ENCODE data around the gene PREP. TPM values are rescaled to one million over a fixed set of nuclear protein-coding genes. Genes with fewer than 3 reads are reported as not detected.

Gene PREP
- total RNA-seq, 4 donors from 2014 or later = 17.4 to 39.5 (median 24.0) TPM

GRCh38 chr6:105409734-105410133 is 6.9 kb upstream of the PREP start:
- TF ChIP-seq, protein P1, sequence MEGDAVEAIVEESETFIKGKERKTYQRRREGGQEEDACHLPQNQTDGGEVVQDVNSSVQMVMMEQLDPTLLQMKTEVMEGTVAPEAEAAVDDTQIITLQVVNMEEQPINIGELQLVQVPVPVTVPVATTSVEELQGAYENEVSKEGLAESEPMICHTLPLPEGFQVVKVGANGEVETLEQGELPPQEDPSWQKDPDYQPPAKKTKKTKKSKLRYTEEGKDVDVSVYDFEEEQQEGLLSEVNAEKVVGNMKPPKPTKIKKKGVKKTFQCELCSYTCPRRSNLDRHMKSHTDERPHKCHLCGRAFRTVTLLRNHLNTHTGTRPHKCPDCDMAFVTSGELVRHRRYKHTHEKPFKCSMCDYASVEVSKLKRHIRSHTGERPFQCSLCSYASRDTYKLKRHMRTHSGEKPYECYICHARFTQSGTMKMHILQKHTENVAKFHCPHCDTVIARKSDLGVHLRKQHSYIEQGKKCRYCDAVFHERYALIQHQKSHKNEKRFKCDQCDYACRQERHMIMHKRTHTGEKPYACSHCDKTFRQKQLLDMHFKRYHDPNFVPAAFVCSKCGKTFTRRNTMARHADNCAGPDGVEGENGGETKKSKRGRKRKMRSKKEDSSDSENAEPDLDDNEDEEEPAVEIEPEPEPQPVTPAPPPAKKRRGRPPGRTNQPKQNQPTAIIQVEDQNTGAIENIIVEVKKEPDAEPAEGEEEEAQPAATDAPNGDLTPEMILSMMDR (IDR thresholded peaks at IDR 0.05; ENCODE audit: low read depth) = no peak

DNA sequence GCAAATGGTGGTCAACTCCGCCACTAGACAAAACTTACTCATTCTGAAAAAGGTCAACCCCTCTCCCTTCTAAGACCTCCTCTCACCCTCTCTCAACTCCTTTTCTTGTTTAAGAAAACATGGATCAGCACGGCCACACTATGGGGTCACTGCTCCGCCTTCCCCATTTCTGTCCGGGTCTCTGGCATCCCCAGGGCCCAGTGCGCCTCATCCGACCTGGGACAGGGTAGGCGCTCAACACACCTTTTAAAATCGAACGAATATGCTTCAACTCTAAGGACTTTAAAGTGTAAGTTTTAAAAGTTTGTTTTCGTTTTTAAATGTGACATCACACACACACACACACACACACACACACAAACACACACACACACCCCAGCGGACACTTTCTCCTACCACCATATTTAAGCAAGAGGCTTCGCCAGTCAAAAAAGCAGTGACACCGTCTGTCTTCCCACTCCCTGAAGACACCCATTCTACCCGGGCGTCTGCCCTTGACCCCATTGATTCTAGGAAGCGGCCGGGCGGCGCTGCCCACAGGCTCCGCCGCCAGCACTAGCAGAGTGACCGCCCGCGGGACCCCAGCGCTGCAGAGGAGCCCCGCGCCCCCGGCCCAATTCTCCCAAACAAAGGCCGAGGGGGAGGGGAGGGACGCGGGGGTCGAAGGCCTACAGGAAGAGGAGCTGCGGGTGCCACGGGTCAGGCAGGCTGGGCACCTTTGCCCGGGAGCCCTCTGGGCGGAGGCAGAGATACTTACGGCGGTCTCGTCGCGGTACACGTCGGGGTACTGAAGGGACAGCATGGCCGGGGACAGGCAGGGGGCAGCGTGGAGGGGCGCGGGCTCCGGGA is 568 bp downstream of the PREP start:
- TF ChIP-seq, protein P1 (IDR thresholded peaks at IDR 0.05; ENCODE audit: low read depth) = no peak

- TF ChIP-seq, protein P1 (IDR thresholded peaks at IDR 0.05; ENCODE audit: low read depth) = no peak
Observed at GRCh38 chr6:105401247-105402089, 1.4 kb downstream of the PREP start.

DNA sequence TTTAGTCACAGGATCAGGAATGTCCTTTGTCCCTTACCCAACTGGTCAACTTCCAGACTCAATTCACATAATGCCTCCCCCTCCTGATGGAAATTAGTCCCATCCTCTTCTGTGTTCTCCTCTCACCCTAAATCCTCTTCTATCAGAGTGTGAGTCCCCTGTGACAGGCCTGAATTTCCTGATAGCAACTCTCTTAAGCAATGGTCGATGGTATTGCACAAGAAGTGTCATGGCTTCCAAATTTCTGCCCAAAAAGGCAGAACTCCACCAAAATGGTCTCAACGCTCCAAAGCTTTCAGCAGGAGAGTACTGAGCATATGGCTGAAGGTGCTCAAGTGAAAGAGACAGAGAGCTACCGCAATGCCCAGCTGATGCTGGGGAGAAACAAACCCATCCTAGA is 2.4 kb downstream of the PREP start:
- TF ChIP-seq, protein P1 (IDR thresholded peaks at IDR 0.05; ENCODE audit: low read depth) = no peak

DNA sequence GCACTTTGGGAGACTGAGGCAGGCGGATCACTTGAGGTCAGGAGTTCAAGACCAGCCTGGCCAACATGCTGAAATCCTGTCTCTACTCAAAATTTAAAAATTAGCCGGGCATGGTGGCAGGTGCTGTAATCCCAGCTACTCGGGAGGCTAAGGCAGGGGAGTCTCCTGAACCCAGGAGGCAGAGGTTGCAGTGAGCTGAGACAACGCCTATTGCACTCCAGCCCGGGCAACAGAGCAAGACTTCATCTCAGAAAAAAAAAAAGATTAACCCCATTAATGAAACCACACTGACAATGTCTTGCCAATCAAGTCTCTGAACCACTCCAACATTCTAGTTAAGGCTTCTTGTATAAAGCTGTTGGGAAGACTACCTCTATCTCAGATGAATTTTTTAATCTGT is 4.0 kb downstream of the PREP start:
- TF ChIP-seq, protein P1 (IDR thresholded peaks at IDR 0.05; ENCODE audit: low read depth) = no peak

GRCh38 chr6:105397987-105398386 is 4.9 kb downstream of the PREP start:
- TF ChIP-seq, protein P1 (IDR thresholded peaks at IDR 0.05; ENCODE audit: low read depth) = no peak

DNA sequence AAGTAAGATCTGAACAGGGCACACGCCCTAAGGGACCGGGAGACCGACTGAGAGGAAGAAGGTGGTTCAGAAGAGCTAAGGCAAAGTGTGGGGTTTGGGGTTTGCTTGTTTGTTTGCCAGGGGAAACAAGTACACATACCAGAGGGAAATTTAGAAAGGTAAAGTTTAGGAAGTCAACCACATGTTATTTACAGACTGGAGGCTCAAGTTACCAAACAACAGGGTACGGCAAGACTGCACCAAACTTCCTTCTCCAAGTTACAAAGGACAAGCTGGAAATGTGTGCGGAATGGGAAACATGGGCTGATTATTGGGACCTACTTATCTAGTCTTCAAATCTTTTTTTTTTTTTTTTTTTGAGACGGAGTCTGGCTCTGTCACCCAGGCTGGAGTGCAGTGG is 11.2 kb downstream of the PREP start:
- TF ChIP-seq, protein P1 (IDR thresholded peaks at IDR 0.05; ENCODE audit: low read depth) = no peak
